Measurements from ENCODE around the gene MYO3B.
A peak's percentile ranks its signal among the peaks of the same experiment; 100 is the strongest.

Gene MYO3B

GRCh38 chr2:170307052-170307451 lies 129.1 kb downstream of the MYO3B start:
- peak; percentile 75 for DNase-seq

GRCh38 chr2:170307555-170308351 lies 129.8 kb downstream of the MYO3B start:
- peak; percentile 40 for DNase-seq

GRCh38 chr2:170310876-170311502 lies 133.0 kb downstream of the MYO3B start:
- DNase-seq: peak; percentile 43

GRCh38 chr2:170313347-170313991 lies 135.5 kb downstream of the MYO3B start:
- DNase-seq: peak; percentile 53

GRCh38 chr2:170313992-170314348 lies 136.0 kb downstream of the MYO3B start:
- no peak for DNase-seq

- DNase-seq: no peak
Measured at GRCh38 chr2:170314744-170315447, 136.9 kb downstream of the MYO3B start.

GRCh38 chr2:170320948-170321347 lies 143.0 kb downstream of the MYO3B start:
- no peak for DNase-seq

- no peak for DNase-seq
Measured at GRCh38 chr2:170321526-170321925, 143.6 kb downstream of the MYO3B start.

GRCh38 chr2:170322140-170322766 lies 144.3 kb downstream of the MYO3B start:
- no peak for DNase-seq

GRCh38 chr2:170323743-170324142 lies 145.8 kb downstream of the MYO3B start:
- DNase-seq: no peak

- DNase-seq: peak; percentile 86
Measured at GRCh38 chr2:170324640-170325046, 146.7 kb downstream of the MYO3B start.

- DNase-seq: no peak
Measured at GRCh38 chr2:170330881-170331280, 152.9 kb downstream of the MYO3B start.

GRCh38 chr2:170332676-170333402 lies 154.9 kb downstream of the MYO3B start:
- DNase-seq: no peak

- no peak for DNase-seq
Measured at GRCh38 chr2:170335351-170335750, 157.4 kb downstream of the MYO3B start.

- DNase-seq: no peak
Measured at GRCh38 chr2:170336408-170336807, 158.5 kb downstream of the MYO3B start.

- no peak for DNase-seq
Measured at GRCh38 chr2:170336916-170337315, 159.0 kb downstream of the MYO3B start.

- no peak for DNase-seq
Measured at GRCh38 chr2:170339322-170339721, 161.4 kb downstream of the MYO3B start.

- peak; percentile 38 for DNase-seq
Measured at GRCh38 chr2:170339750-170340692, 162.1 kb downstream of the MYO3B start.

GRCh38 chr2:170340693-170341068 lies 162.7 kb downstream of the MYO3B start:
- no peak for DNase-seq

- DNase-seq: peak; percentile 17
Measured at GRCh38 chr2:170341684-170342623, 164.0 kb downstream of the MYO3B start.

Data from DMS53 (cell line).